ENCODE measurements around the gene CFAP210.
"Not testable (repeated sequence)": the region's sequence is repeated elsewhere in the genome, so short reads cannot be mapped to it uniquely, and the experiment has no call there.

CFAP210 gene

GRCh38 chr2:169620509-169620908 is 73.7 kb downstream of the CFAP210 start:
- DNase-seq (ENCODE audit: low spot score), result no peak
- in situ Hi-C loops (cut with MboI; ENCODE audit: low sequenced_read_pairs, unreplicated experiment), result no loop called here
- TF ChIP-seq CTCF (IDR thresholded peaks at IDR 0.05; ENCODE audit: borderline replicate concordance, control extremely low read depth, extremely low read depth, insufficient read depth, missing control alignments), result no peak

GRCh38 chr2:169619946-169620345 is 74.3 kb downstream of the CFAP210 start:
- no peak for DNase-seq (ENCODE audit: low spot score)
- TF ChIP-seq CTCF (IDR thresholded peaks at IDR 0.05; ENCODE audit: borderline replicate concordance, control extremely low read depth, extremely low read depth, insufficient read depth, missing control alignments), result no peak
- in situ Hi-C loops (cut with MboI; ENCODE audit: low sequenced_read_pairs, unreplicated experiment), result no loop called here

- DNase-seq (ENCODE audit: low spot score); in situ Hi-C loops (cut with MboI; ENCODE audit: low sequenced_read_pairs, unreplicated experiment): not testable (repeated sequence)
Observed at GRCh38 chr2:169615982-169616381, 78.2 kb downstream of the CFAP210 start.

GRCh38 chr2:169613876-169614275 is 80.3 kb downstream of the CFAP210 start:
- no peak for DNase-seq (ENCODE audit: low spot score)
- no peak for TF ChIP-seq CTCF (IDR thresholded peaks at IDR 0.05; ENCODE audit: borderline replicate concordance, control extremely low read depth, extremely low read depth, insufficient read depth, missing control alignments)
- in situ Hi-C loops (cut with MboI; ENCODE audit: low sequenced_read_pairs, unreplicated experiment), result no loop called here

GRCh38 chr2:169609264-169609663 is 84.9 kb downstream of the CFAP210 start:
- in situ Hi-C loops (cut with MboI; ENCODE audit: low sequenced_read_pairs, unreplicated experiment), result no loop called here
- DNase-seq (ENCODE audit: low spot score), result no peak
- no peak for TF ChIP-seq CTCF (IDR thresholded peaks at IDR 0.05; ENCODE audit: borderline replicate concordance, control extremely low read depth, extremely low read depth, insufficient read depth, missing control alignments)

GRCh38 chr2:169599568-169599967 is 94.6 kb downstream of the CFAP210 start:
- in situ Hi-C loops (cut with MboI; ENCODE audit: low sequenced_read_pairs, unreplicated experiment), result no loop called here
- TF ChIP-seq CTCF (IDR thresholded peaks at IDR 0.05; ENCODE audit: borderline replicate concordance, control extremely low read depth, extremely low read depth, insufficient read depth, missing control alignments), result no peak
- DNase-seq (ENCODE audit: low spot score), result no peak

GRCh38 chr2:169598982-169599381 is 95.2 kb downstream of the CFAP210 start:
- TF ChIP-seq CTCF (IDR thresholded peaks at IDR 0.05; ENCODE audit: borderline replicate concordance, control extremely low read depth, extremely low read depth, insufficient read depth, missing control alignments), result no peak
- in situ Hi-C loops (cut with MboI; ENCODE audit: low sequenced_read_pairs, unreplicated experiment), result no loop called here
- no peak for DNase-seq (ENCODE audit: low spot score)

GRCh38 chr2:169596546-169596945 is 97.7 kb downstream of the CFAP210 start:
- DNase-seq (ENCODE audit: low spot score); in situ Hi-C loops (cut with MboI; ENCODE audit: low sequenced_read_pairs, unreplicated experiment): not testable (repeated sequence)

All from GM13976 (cell line).